Duodenal mucosa (tissue), 2 donors: ENCODE results near the gene FAM98C.
"Not testable (repeated sequence)": the region's sequence is repeated elsewhere in the genome, so short reads cannot be mapped to it uniquely, and the experiment has no call there.

ENCODE experiments used
- H3K27ac ChIP-seq: one replicate; pipeline ENCODE4 v1.7.0; 2013; ENCODE audit warnings: low read depth, low read length
- H3K27me3 ChIP-seq, 2 donors: one replicate each; pipeline ENCODE4 v1.7.0; 2013; ENCODE audit warnings: low read length in 2 of 2, control low read depth in 1 of 2; ENCODE audit not compliant: insufficient read depth in 2 of 2, control insufficient read depth in 1 of 2
- H3K36me3 ChIP-seq, 2 donors: one replicate each; pipeline ENCODE4 v1.7.0; 2013; ENCODE audit warnings: low read length in 2 of 2, control low read depth in 1 of 2; ENCODE audit not compliant: insufficient read depth in 2 of 2, control insufficient read depth in 1 of 2
- H3K4me1 ChIP-seq, 2 donors: one replicate each; pipeline ENCODE4 v1.7.0; 2013; ENCODE audit warnings: low read length in 2 of 2, control low read depth in 1 of 2; ENCODE audit not compliant: insufficient read depth in 2 of 2, control insufficient read depth in 1 of 2
- H3K4me3 ChIP-seq, 2 donors: one replicate each; pipeline ENCODE4 v1.7.0; 2013; ENCODE audit warnings: low read length in 2 of 2, low read depth in 1 of 2
- H3K9ac ChIP-seq, 2 donors: one replicate each; pipeline ENCODE4 v1.7.0; 2013; ENCODE audit warnings: low read length in 2 of 2, low read depth in 1 of 2
- H3K9me3 ChIP-seq, 2 donors: one replicate each; pipeline ENCODE4 v1.7.0; 2013; ENCODE audit warnings: low read length in 2 of 2, control low read depth in 1 of 2; ENCODE audit not compliant: control insufficient read depth in 1 of 2

Gene FAM98C

GRCh38 chr19:38424272-38424671, 21.4 kb downstream of the FAM98C start:
- Histone ChIP-seq H3K4me1 (no peaks in the 10 kb centered on the region), H3K27ac (no peak overlapping the region), H3K4me3 (no peak overlapping the region), H3K36me3 (no peaks in the 10 kb centered on the region), H3K27me3 (peaks cover 0 to 2% of the 10 kb centered on the region in 2 donors), H3K9ac (no peak overlapping the region), H3K9me3 (no peaks in the 10 kb centered on the region)

GRCh38 chr19:38425222-38425809, 22.4 kb downstream of the FAM98C start:
- peaks cover 0 to 2% of the 10 kb centered on the region in 2 donors for H3K27me3 ChIP-seq
- peak overlapping the region; percentile 6 to 21 for H3K4me3 ChIP-seq
- no peak overlapping the region for H3K9ac ChIP-seq
- H3K27ac ChIP-seq, result no peak overlapping the region
- H3K9me3 ChIP-seq, result no peaks in the 10 kb centered on the region
- no peaks in the 10 kb centered on the region for H3K4me1 ChIP-seq
- H3K36me3 ChIP-seq, result no peaks in the 10 kb centered on the region

- peak within 1 kb of the TSS; percentile 6 to 21 for H3K4me3 ChIP-seq
- H3K9me3 ChIP-seq, result no peaks in the 10 kb centered on the region
- H3K27ac ChIP-seq, result no peak within 1 kb of the TSS
- no peak within 1 kb of the TSS for H3K9ac ChIP-seq
- H3K4me1 ChIP-seq, result no peaks in the 10 kb centered on the region
- peaks cover 0 to 2% of the 10 kb centered on the region in 2 donors for H3K27me3 ChIP-seq
- H3K36me3 ChIP-seq, result no peaks in the 10 kb centered on the region
Measured at GRCh38 chr19:38425810-38426466, 23.0 kb downstream of the FAM98C start, which contains the start of gene RASGRP4. Gene RASGRP4, minus strand, starts transcription at chr19:38426219. Its CDS starts 128 bp downstream, at chr19:38426091.

GRCh38 chr19:38427035-38427677, 24.3 kb downstream of the FAM98C start:
- H3K27me3 ChIP-seq, H3K9ac ChIP-seq, H3K27ac ChIP-seq, H3K4me3 ChIP-seq, H3K4me1 ChIP-seq, H3K36me3 ChIP-seq, H3K9me3 ChIP-seq: not testable (repeated sequence)

- Histone ChIP-seq H3K9ac (no peak overlapping the region), H3K27me3 (peaks cover 0 to 11% of the 10 kb centered on the region in 2 donors), H3K36me3 (no peaks in the 10 kb centered on the region), H3K27ac (no peak overlapping the region), H3K4me3 (no peak overlapping the region), H3K4me1 (no peaks in the 10 kb centered on the region), H3K9me3 (no peaks in the 10 kb centered on the region)
Measured at GRCh38 chr19:38429055-38429810, 26.3 kb downstream of the FAM98C start.

- Histone ChIP-seq H3K9me3 (no peaks in the 10 kb centered on the region), H3K4me1 (no peaks in the 10 kb centered on the region), H3K36me3 (no peaks in the 10 kb centered on the region), H3K4me3 (no peak overlapping the region), H3K27me3 (peaks cover 0 to 16% of the 10 kb centered on the region in 2 donors), H3K27ac (no peak overlapping the region), H3K9ac (no peak overlapping the region)
Measured at GRCh38 chr19:38429811-38430156, 26.9 kb downstream of the FAM98C start.

- Histone ChIP-seq H3K27ac (no peak overlapping the region), H3K4me1 (no peaks in the 10 kb centered on the region), H3K9me3 (no peaks in the 10 kb centered on the region), H3K36me3 (no peaks in the 10 kb centered on the region), H3K4me3 (no peak overlapping the region), H3K9ac (no peak overlapping the region), H3K27me3 (peaks cover 4 to 16% of the 10 kb centered on the region in 2 donors)
Measured at GRCh38 chr19:38430931-38431330, 28.0 kb downstream of the FAM98C start.

GRCh38 chr19:38433268-38433733, 30.4 kb downstream of the FAM98C start, which contains the start of gene RYR1:
Gene RYR1, plus strand, starts transcription at chr19:38433691. Its CDS starts 139 bp downstream, at chr19:38433830.
- Histone ChIP-seq H3K4me1 (no peaks in the 10 kb centered on the region), H3K9ac (no peak within 1 kb of the TSS), H3K27me3 (peaks cover 4 to 16% of the 10 kb centered on the region in 2 donors), H3K9me3 (no peaks in the 10 kb centered on the region), H3K27ac (no peak within 1 kb of the TSS), H3K4me3 (peak within 1 kb of the TSS in 1 of 2 donors; percentile 19), H3K36me3 (no peaks in the 10 kb centered on the region)

GRCh38 chr19:38434549-38435051, 31.7 kb downstream of the FAM98C start:
- H3K4me3 ChIP-seq, result no peak overlapping the region

More at GRCh38 chr19:38434549-38435051, 31.7 kb downstream of the FAM98C start:
- H3K27me3 ChIP-seq, result peaks cover 4 to 16% of the 10 kb centered on the region in 2 donors
- H3K27ac ChIP-seq, result no peak overlapping the region
- H3K4me1 ChIP-seq, result no peaks in the 10 kb centered on the region
- H3K36me3 ChIP-seq, result no peaks in the 10 kb centered on the region
- H3K9me3 ChIP-seq, result no peaks in the 10 kb centered on the region
- H3K9ac ChIP-seq, result no peak overlapping the region
